SH-SY5Y (cell line): Measurements from ENCODE around the gene KIAA2012.

Experiments
- GATA2 ChIP-seq: IDR thresholded peaks from 2 replicates; pipeline ENCODE4 v1.6.1; 2011; ENCODE audit warnings: mild to moderate bottlenecking, low read depth, low read length
- GATA3 ChIP-seq: IDR thresholded peaks from 2 replicates; pipeline ENCODE4 v1.6.1; 2011; ENCODE audit warnings: low read depth, mild to moderate bottlenecking, low read length, moderate library complexity

DNA sequence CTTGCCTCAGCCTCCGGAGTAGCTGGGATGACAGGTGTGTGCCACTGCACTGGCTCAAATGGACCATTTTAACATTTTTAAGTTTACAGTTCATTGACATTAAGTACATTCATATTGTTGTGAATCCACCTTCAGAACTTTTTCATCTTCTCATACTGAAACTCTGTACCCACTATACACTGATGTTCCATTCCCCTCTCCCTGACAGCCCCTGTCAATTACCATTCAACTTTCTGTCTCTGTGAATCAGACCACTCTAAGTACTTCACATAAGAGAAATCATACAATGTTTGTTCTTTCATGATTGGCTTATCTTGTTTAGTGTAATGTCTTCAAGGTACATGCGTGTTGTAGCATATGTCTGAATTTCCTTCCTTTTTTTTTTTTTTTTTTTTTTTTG is 1.9 kb upstream of the KIAA2012 start:
- TF ChIP-seq GATA3 = no peak
- no peak for TF ChIP-seq GATA2
